Measurements from ENCODE around the gene COL27A1.

DNA sequence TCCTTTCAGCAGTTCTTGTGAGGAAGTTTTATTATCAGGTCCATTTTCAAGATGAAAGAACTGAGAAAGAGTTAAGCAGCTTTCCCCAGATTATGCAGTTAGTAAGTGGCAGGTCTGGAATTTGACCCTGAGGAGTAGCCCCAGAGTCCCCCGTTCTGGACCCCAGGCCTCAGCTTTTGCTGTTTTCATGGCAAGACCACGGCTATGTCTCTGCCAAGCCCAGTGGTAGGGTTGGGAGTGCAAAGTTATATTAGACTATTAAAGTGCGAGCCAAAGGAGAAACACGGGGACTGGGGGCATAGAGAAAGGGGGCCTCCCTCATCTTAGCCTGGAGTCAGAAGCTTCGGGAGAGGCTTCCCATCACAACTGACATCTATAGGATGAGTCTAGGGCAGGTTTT lies 148.2 kb downstream of the COL27A1 start:
- TF ChIP-seq, protein P1, sequence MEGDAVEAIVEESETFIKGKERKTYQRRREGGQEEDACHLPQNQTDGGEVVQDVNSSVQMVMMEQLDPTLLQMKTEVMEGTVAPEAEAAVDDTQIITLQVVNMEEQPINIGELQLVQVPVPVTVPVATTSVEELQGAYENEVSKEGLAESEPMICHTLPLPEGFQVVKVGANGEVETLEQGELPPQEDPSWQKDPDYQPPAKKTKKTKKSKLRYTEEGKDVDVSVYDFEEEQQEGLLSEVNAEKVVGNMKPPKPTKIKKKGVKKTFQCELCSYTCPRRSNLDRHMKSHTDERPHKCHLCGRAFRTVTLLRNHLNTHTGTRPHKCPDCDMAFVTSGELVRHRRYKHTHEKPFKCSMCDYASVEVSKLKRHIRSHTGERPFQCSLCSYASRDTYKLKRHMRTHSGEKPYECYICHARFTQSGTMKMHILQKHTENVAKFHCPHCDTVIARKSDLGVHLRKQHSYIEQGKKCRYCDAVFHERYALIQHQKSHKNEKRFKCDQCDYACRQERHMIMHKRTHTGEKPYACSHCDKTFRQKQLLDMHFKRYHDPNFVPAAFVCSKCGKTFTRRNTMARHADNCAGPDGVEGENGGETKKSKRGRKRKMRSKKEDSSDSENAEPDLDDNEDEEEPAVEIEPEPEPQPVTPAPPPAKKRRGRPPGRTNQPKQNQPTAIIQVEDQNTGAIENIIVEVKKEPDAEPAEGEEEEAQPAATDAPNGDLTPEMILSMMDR (IDR thresholded peaks at IDR 0.05): no peak
- TF ChIP-seq POLR2A (IDR thresholded peaks at IDR 0.05): no peak

All from adrenal gland (tissue), 5 donors.